Measurements from ENCODE around the gene TMBIM4. TPM values are rescaled to one million over a fixed set of nuclear protein-coding genes. Genes with fewer than 3 reads are reported as not detected.

Gene TMBIM4
- total and polyA plus RNA-seq, 5 donors from 2014 or later = 51.1 to 470 (median 374) TPM

GRCh38 chr12:66119870-66120241 is 49.9 kb downstream of the TMBIM4 start:
- Mint-ChIP-seq H3K4me1 (peaks cover 11 to 18% (median 14%) of the 10 kb centered on the region in 4 donors), H3K9me3 (no peaks in the 10 kb centered on the region), H3K36me3 (peaks cover 36% of the 10 kb centered on the region), H3K4me3 (no peak overlapping the region), H3K27me3 (no peaks in the 10 kb centered on the region), H3K27ac (peak overlapping the region in 2 of 3 donors; percentile 7 to 29)
- Histone ChIP-seq H3K27ac (ENCODE audit: insufficient read depth, low read length, poor library complexity, severe bottlenecking) (no peak overlapping the region), H3K4me1 (ENCODE audit: control insufficient read depth, insufficient read depth, low read length, poor library complexity, severe bottlenecking) (peaks cover 9% of the 10 kb centered on the region), H3K36me3 (ENCODE audit: control insufficient read depth, insufficient read depth, low read length) (peaks cover 35% of the 10 kb centered on the region), H3K4me3 (ENCODE audit: low read depth, low read length) (no peak overlapping the region), H3K9me3 (ENCODE audit: control insufficient read depth in 2 of 2, low read length in 2 of 2) (no peaks in the 10 kb centered on the region), H3K27me3 (ENCODE audit: control insufficient read depth, insufficient read depth, low read length) (no peaks in the 10 kb centered on the region)
- ATAC-seq (ENCODE audit: low read depth in 2 of 2) (no peak), DNase-seq (peak in 2 of 3 donors; percentile 8 to 32)

- H3K4me3 Mint-ChIP-seq = no peak overlapping the region
- H3K27ac Mint-ChIP-seq = peak overlapping the region in 2 of 3 donors; percentile 7 to 9
- no peak overlapping the region for H3K4me3 ChIP-seq (ENCODE audit: low read depth, low read length)
- peaks cover 30% of the 10 kb centered on the region for H3K36me3 ChIP-seq (ENCODE audit: control insufficient read depth, insufficient read depth, low read length)
- no peaks in the 10 kb centered on the region for H3K9me3 ChIP-seq (ENCODE audit: control insufficient read depth in 2 of 2, low read length in 2 of 2)
- H3K36me3 Mint-ChIP-seq = peaks cover 31% of the 10 kb centered on the region
- H3K4me1 ChIP-seq (ENCODE audit: control insufficient read depth, insufficient read depth, low read length, poor library complexity, severe bottlenecking) = peaks cover 9% of the 10 kb centered on the region
- H3K4me1 Mint-ChIP-seq = peaks cover 9 to 15% (median 11%) of the 10 kb centered on the region in 4 donors
- H3K27ac ChIP-seq (ENCODE audit: insufficient read depth, low read length, poor library complexity, severe bottlenecking) = no peak overlapping the region
- ATAC-seq (ENCODE audit: low read depth in 2 of 2) (no peak), DNase-seq (no peak)
- no peaks in the 10 kb centered on the region for H3K27me3 Mint-ChIP-seq
- no peaks in the 10 kb centered on the region for H3K9me3 Mint-ChIP-seq
- no peaks in the 10 kb centered on the region for H3K27me3 ChIP-seq (ENCODE audit: control insufficient read depth, insufficient read depth, low read length)
Observed at GRCh38 chr12:66119229-66119869, 50.4 kb downstream of the TMBIM4 start.

DNA sequence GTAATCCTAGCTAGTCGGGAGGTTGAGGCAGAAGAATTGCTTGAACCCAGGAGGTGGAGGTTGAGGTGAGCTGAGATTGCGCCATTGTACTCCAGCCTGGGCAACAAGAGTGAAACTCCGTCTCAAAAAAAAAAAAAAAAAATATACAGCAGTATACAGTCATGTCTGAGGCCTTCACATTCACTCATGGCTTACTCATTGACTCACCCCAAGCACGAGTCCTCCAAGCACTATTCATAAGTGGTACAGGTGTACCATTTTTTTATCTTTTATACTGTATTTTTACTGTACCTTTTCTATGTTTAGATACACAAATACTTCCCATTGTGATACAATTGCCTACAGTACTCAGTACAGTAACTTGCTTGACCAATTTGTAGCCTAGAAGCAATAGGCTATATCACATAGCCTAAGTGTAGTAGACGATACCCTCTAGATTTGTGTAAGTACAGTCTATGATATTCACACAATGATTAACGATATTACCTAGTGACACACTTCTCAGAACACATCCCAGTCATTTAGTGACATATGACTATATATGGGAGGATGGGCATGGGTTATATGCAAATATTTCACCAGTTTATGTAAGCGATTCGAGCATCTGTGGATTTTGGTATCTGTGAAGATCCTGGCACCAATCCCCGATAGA is 51.4 kb downstream of the TMBIM4 start:
- DNase-seq (no peak), ATAC-seq (ENCODE audit: low read depth in 2 of 2) (no peak)
- Mint-ChIP-seq H3K9me3 (no peaks in the 10 kb centered on the region), H3K4me1 (peaks cover 9 to 12% (median 11%) of the 10 kb centered on the region in 4 donors), H3K27me3 (no peaks in the 10 kb centered on the region), H3K4me3 (no peak overlapping the region), H3K27ac (no peak overlapping the region), H3K36me3 (peaks cover 22% of the 10 kb centered on the region)
- peaks cover 20% of the 10 kb centered on the region for H3K36me3 ChIP-seq (ENCODE audit: control insufficient read depth, insufficient read depth, low read length)
- H3K4me1 ChIP-seq (ENCODE audit: control insufficient read depth, insufficient read depth, low read length, poor library complexity, severe bottlenecking) = peaks cover 9% of the 10 kb centered on the region
- H3K4me3 ChIP-seq (ENCODE audit: low read depth, low read length) = no peak overlapping the region
- H3K27ac ChIP-seq (ENCODE audit: insufficient read depth, low read length, poor library complexity, severe bottlenecking) = no peak overlapping the region
- no peaks in the 10 kb centered on the region for H3K27me3 ChIP-seq (ENCODE audit: control insufficient read depth, insufficient read depth, low read length)
- H3K9me3 ChIP-seq (ENCODE audit: control insufficient read depth in 2 of 2, low read length in 2 of 2) = no peaks in the 10 kb centered on the region

DNA sequence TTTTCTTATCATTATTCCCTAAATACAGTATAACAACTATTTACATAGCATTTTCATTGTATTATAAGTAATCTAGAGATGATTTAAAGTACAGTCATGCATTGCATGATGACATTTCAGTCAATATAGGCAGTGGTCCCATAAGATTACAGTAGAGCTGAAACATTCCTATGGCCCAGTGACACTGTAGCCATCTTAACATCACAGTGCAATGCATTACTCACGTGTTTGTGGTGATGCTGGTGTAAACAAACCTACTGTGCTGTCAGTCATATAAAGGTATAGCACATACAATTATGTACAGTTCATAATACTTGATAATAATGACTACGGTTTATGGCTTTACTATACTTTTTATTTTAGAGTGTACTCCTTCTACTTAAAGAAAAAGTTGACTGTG is 52.6 kb downstream of the TMBIM4 start:
- Mint-ChIP-seq H3K4me1 (peaks cover 7 to 12% (median 10%) of the 10 kb centered on the region in 4 donors), H3K27me3 (no peaks in the 10 kb centered on the region), H3K4me3 (no peak overlapping the region), H3K9me3 (no peaks in the 10 kb centered on the region), H3K27ac (no peak overlapping the region), H3K36me3 (peaks cover 15% of the 10 kb centered on the region)
- no peaks in the 10 kb centered on the region for H3K27me3 ChIP-seq (ENCODE audit: control insufficient read depth, insufficient read depth, low read length)
- H3K4me1 ChIP-seq (ENCODE audit: control insufficient read depth, insufficient read depth, low read length, poor library complexity, severe bottlenecking) = peaks cover 9% of the 10 kb centered on the region
- H3K36me3 ChIP-seq (ENCODE audit: control insufficient read depth, insufficient read depth, low read length) = peaks cover 9% of the 10 kb centered on the region
- ATAC-seq (ENCODE audit: low read depth in 2 of 2) (no peak), DNase-seq (no peak)
- H3K9me3 ChIP-seq (ENCODE audit: control insufficient read depth in 2 of 2, low read length in 2 of 2) = no peaks in the 10 kb centered on the region
- H3K4me3 ChIP-seq (ENCODE audit: low read depth, low read length) = no peak overlapping the region
- no peak overlapping the region for H3K27ac ChIP-seq (ENCODE audit: insufficient read depth, low read length, poor library complexity, severe bottlenecking)

DNA sequence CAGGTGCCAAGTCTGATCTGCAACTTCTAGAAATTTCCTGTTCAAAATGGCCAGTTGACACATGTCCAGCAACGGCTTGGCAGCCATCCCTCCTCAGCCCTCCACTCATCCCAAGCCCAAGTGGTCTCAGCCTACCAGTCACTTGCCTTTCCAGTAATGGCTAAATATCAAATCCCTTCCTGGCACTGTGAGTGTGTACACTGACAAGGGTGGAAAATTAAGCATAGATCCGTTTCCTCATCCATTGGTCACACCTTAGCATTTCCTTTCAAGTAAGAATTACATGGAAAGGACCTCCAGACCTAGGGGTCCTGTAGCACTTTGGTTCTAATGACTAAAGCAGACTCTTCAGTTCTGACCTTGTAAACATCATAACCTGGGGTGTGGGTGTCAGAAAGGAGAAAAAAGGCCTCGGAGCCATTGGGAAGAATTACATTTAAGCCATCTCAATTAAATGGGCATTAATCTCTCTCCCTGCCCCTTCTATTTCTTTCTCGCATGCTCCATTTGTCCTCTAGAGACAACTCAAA is 54.7 kb downstream of the TMBIM4 start:
- Histone ChIP-seq H3K4me3 (ENCODE audit: low read depth, low read length) (no peak overlapping the region), H3K4me1 (ENCODE audit: control insufficient read depth, insufficient read depth, low read length, poor library complexity, severe bottlenecking) (peaks cover 8% of the 10 kb centered on the region), H3K9me3 (ENCODE audit: control insufficient read depth in 2 of 2, low read length in 2 of 2) (no peaks in the 10 kb centered on the region), H3K27me3 (ENCODE audit: control insufficient read depth, insufficient read depth, low read length) (no peaks in the 10 kb centered on the region), H3K27ac (ENCODE audit: insufficient read depth, low read length, poor library complexity, severe bottlenecking) (no peak overlapping the region), H3K36me3 (ENCODE audit: control insufficient read depth, insufficient read depth, low read length) (no peaks in the 10 kb centered on the region)
- H3K36me3 Mint-ChIP-seq = peaks cover 10% of the 10 kb centered on the region
- peaks cover 5 to 10% (median 8%) of the 10 kb centered on the region in 4 donors for H3K4me1 Mint-ChIP-seq
- H3K27ac Mint-ChIP-seq = no peak overlapping the region
- no peak for ATAC-seq (ENCODE audit: low read depth in 2 of 2)
- no peaks in the 10 kb centered on the region for H3K27me3 Mint-ChIP-seq
- no peaks in the 10 kb centered on the region for H3K9me3 Mint-ChIP-seq
- no peak for DNase-seq
- no peak overlapping the region for H3K4me3 Mint-ChIP-seq

DNA sequence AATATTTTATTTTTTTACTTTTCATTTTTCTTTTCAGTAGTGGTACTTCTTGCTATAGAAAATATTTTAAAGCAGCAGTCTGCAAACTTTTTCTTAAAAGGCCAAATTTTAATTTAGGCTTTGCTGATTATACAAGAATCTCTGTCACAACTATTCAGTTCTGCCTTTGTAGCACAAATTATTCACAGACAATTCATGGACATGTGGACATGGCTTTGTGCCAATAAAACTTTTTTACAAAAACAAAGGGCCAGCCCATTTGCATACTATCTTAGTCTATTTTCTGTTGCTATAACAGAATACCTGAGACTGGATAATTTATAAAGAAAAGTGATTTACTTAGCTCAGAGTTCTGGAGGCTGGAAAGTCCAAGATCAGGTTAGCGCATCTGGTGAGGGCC is 56.3 kb downstream of the TMBIM4 start:
- DNase-seq = no peak
- ATAC-seq (ENCODE audit: low read depth in 2 of 2) = no peak
- Mint-ChIP-seq H3K9me3 (no peaks in the 10 kb centered on the region), H3K27me3 (no peaks in the 10 kb centered on the region), H3K36me3 (no peaks in the 10 kb centered on the region), H3K4me1 (no peaks in the 10 kb centered on the region), H3K27ac (no peak overlapping the region), H3K4me3 (no peak overlapping the region)
- H3K4me1 ChIP-seq (ENCODE audit: control insufficient read depth, insufficient read depth, low read length, poor library complexity, severe bottlenecking) = no peaks in the 10 kb centered on the region
- H3K27ac ChIP-seq (ENCODE audit: insufficient read depth, low read length, poor library complexity, severe bottlenecking) = no peak overlapping the region
- H3K9me3 ChIP-seq (ENCODE audit: control insufficient read depth in 2 of 2, low read length in 2 of 2) = no peaks in the 10 kb centered on the region
- no peaks in the 10 kb centered on the region for H3K27me3 ChIP-seq (ENCODE audit: control insufficient read depth, insufficient read depth, low read length)
- H3K36me3 ChIP-seq (ENCODE audit: control insufficient read depth, insufficient read depth, low read length) = no peaks in the 10 kb centered on the region
- H3K4me3 ChIP-seq (ENCODE audit: low read depth, low read length) = no peak overlapping the region

DNA sequence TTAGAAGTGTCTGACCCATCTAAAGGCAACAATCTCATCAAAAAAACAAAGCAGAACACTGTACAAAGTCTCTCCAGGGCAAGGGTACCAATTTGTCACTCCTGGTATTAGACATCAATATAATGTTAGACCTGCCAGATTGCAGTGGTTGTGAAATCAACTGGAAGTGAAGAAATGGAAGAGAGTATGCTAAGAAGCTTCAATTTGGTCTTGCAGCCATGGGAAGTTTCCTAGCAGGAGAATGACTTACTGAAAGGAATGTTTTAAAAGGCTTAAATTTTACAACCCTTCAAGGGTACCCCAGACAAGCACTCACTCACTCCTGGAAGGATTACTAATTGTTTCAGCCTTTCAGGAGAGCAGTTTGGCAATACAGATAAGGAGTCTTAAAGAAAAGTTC is 58.2 kb downstream of the TMBIM4 start:
- ATAC-seq (ENCODE audit: low read depth in 2 of 2) = no peak
- no peak overlapping the region for H3K27ac Mint-ChIP-seq
- Histone ChIP-seq H3K4me3 (ENCODE audit: low read depth, low read length) (no peak overlapping the region), H3K27me3 (ENCODE audit: control insufficient read depth, insufficient read depth, low read length) (no peaks in the 10 kb centered on the region), H3K27ac (ENCODE audit: insufficient read depth, low read length, poor library complexity, severe bottlenecking) (no peak overlapping the region), H3K4me1 (ENCODE audit: control insufficient read depth, insufficient read depth, low read length, poor library complexity, severe bottlenecking) (peaks cover 3% of the 10 kb centered on the region), H3K9me3 (ENCODE audit: control insufficient read depth in 2 of 2, low read length in 2 of 2) (no peaks in the 10 kb centered on the region), H3K36me3 (ENCODE audit: control insufficient read depth, insufficient read depth, low read length) (no peaks in the 10 kb centered on the region)
- peaks cover 0 to 2% (median 0%) of the 10 kb centered on the region in 7 donors for H3K9me3 Mint-ChIP-seq
- H3K27me3 Mint-ChIP-seq = peaks cover 8% of the 10 kb centered on the region
- DNase-seq = no peak
- no peaks in the 10 kb centered on the region for H3K36me3 Mint-ChIP-seq
- peaks cover 0 to 7% (median 4%) of the 10 kb centered on the region in 4 donors for H3K4me1 Mint-ChIP-seq
- no peak overlapping the region for H3K4me3 Mint-ChIP-seq

All from CD4-positive, CD25-positive, alpha-beta regulatory T cell (primary cell).